Hindlimb muscle (tissue), 1 donor: ENCODE data around the gene PEMT. TPM values are rescaled to one million over a fixed set of nuclear protein-coding genes. Genes with fewer than 3 reads are reported as not detected.
A peak's percentile ranks its signal among the peaks of the same experiment; 100 is the strongest.

Experiments
- DNase-seq: peaks from one replicate; pipeline ENCODE4 v3.0.0-alpha.2; 2013
- polyA plus RNA-seq: library from polyadenylated mRNA; unstranded; fragments of 120-200 nt; gene quantifications from one replicate; pipeline ENCODE4 v1.2.1, GENCODE V29; 2013; ENCODE audit not compliant: insufficient read length

PEMT gene
- polyA plus RNA-seq, 1 donor: 28.3 TPM

GRCh38 chr17:17570798-17571716 lies 20.5 kb downstream of the PEMT start:
- no peak for DNase-seq

- DNase-seq: no peak
Measured at GRCh38 chr17:17570140-17570797, 21.2 kb downstream of the PEMT start.

GRCh38 chr17:17569691-17570090 lies 21.8 kb downstream of the PEMT start:
- DNase-seq: no peak

DNA sequence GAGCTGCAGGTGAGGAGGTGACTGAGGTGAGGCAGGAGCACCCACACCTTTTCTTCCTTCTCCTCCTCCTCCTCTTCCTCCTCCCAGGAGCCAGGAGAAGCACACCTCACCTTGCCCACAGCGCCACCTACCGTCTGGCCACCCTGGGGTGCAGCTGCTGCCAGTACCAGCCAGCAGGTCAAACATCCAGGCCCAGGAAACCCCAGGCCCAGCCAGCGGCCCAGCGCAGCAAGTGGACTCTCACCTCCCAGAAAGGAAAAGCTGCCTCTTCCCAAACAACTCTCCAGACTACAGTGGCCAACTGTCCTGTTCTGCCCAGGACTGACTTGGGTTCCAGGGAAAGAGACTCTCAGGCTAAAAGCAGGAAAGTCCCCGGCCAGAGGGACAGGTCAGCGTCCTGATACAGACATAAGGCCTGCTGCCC lies 22.7 kb downstream of the PEMT start:
- DNase-seq: no peak

DNA sequence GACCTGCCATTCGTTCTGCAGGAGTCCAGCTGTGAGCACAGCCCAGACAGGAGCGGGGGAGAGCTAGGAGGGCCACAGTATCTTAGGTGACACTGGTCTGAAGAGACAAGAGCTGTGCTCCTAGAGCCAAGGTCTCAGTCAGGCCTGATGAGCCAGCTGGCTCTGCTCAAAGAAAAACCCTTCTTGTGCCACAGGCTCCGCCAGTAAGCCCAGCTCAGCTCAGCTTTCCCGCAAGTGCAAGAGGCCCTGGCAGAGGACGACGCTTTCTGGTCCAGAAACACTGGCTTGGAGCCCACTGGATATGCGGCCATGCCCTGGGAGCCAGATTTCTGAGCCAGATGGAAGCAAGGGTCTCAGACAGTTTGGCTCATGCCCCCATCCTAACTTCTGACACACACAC lies 23.9 kb downstream of the PEMT start:
- peak; percentile 79 for DNase-seq

GRCh38 chr17:17566896-17567513 lies 24.5 kb downstream of the PEMT start:
- DNase-seq: no peak

- DNase-seq: peak; percentile 75
Measured at GRCh38 chr17:17565471-17566339, 25.8 kb downstream of the PEMT start.

DNA sequence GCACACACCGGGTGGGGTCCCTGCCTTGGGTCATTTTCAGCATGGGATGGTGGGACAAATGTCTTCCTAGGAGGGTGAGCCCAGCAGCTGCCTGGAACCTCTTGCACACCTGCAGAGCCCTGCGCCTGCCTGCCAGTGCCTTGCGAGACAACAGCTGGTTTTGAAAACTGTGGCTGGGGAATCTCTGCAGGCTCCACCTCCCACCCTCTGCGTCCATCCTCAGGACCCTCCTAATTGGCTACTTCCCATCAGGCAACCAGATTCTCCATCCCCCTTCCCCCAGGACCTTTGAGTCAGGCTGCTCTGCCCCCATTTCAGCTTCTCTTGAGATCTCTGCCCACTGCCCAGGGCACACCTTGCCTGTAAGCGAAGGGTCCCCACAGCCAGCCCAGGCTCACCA lies 26.6 kb downstream of the PEMT start:
- no peak for DNase-seq

DNA sequence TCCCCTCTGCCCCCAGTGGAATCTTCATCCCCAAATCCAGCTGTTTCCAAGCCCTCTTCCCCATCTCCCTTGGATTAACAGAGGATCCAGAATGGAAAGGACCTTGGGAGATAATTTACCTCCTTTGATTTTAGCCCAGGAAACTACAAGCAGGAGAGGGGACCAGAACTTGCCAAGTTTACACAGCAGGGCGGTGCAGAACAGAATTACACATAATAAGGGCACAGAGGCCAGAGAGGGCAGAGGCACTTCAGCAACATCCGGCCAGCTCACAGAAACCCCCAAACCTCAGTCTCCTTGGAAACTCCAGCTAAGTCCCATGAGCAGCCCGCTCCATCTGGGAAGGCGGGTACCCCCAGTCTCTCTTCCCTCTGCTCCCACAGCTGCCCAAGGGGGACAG lies 27.2 kb downstream of the PEMT start:
- DNase-seq: no peak

DNA sequence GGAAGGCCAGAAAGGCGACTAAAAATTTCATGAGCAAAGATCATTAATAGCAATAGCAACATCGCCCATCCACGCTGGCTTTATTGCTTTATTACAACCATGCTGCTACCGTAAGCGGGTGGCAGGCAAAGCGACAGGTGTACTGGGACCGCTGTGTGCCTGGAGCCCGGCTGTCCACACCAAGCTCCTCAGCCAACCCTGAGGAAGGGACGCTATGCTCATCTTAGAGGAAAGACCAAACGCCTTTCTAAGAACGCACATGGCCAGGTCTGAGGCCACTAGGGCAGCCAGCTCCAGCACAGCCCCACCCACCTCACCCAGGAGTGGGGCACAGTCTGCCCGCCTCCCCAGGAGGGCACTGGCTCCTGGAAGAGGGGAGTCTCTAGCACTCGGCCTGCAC lies 28.0 kb downstream of the PEMT start:
- DNase-seq: no peak

DNA sequence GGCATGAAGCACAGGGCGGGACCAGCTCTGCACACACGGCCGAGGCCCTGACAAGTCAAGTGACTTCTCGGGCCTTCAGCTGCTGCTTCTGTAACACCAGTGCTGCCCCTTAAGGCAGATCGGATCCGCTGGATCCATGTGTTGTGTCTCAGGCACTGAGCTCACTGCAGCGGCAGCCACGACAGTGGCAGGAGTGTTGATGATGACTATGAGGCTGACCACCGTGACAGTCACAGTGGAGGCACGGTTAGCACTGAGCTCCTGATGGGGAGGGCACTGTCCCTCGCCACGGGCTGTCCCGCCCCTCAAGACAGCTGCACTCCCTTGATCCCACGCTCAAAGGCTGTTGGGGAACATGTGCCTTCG lies 29.4 kb downstream of the PEMT start:
- DNase-seq: no peak

DNA sequence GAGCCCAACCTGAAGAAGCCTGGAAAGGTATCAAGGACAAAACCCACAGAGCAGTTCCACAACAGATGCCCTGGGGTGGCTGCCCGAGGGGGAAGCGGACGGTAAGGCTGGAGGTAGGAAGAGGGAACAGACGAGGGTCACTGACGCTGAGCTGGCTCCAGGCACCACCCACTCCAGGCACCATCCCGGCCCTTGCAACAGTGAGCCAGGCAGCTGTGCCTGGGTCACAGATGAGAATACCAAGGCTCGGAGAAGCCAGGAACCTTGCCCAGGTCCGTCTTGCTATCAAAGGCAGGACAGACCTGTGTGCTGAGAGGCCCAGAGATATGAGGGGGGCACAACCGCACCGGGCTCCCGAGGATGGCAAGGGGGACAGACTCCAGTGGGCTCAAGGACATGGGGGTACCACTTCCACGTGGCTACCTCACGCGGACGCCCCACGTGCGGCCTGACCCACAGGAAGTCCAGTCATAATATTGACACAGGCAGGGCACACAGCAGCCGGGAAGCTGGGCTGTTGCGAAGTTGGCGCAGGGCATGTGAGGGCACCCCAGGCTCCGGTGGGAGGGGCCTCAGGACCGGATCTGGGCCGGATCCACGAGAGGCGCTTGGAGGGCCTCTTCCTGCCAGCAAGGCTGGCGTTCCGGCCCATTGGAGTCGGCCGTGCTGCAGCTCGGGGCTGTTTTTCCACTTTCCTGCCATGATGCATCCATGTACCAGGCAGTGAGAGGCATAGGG lies 29.9 kb downstream of the PEMT start:
- no peak for DNase-seq

- DNase-seq: no peak
Measured at GRCh38 chr17:17560975-17561374, 30.5 kb downstream of the PEMT start.

GRCh38 chr17:17560167-17560566 lies 31.3 kb downstream of the PEMT start:
- no peak for DNase-seq

- DNase-seq: no peak
Measured at GRCh38 chr17:17559164-17559563, 32.3 kb downstream of the PEMT start.

GRCh38 chr17:17558431-17558830 lies 33.1 kb downstream of the PEMT start:
- no peak for DNase-seq

GRCh38 chr17:17557796-17558195 lies 33.7 kb downstream of the PEMT start:
- no peak for DNase-seq

- no peak for DNase-seq
Measured at GRCh38 chr17:17556671-17557070, 34.8 kb downstream of the PEMT start.

- DNase-seq: no peak
Measured at GRCh38 chr17:17555906-17556305, 35.6 kb downstream of the PEMT start.

GRCh38 chr17:17555151-17555550 lies 36.4 kb downstream of the PEMT start:
- no peak for DNase-seq

DNA sequence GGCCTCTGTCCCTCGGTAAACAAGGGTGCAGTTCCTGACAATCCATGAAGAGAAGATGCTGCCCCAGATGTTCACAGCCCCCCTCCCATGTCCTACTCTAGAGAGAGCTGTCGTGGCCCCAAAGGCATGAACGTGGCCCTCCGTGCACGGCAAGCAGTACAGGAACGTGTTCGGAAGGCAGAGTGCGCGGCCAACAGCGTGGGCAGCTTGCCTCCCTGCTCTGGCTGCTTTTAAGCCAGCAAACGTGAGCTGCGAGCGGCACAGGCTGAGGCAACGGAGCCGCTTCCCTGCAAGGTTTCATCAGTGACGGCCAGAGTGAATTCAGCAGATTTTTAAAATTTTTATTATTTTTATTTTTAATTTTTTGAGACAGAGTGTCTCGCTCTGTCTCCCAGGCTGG lies 37.2 kb downstream of the PEMT start:
- no peak for DNase-seq
